PC-9 (cell line): ENCODE results near the gene CERCAM. TPM values are rescaled to one million over a fixed set of nuclear protein-coding genes. Genes with fewer than 3 reads are reported as not detected.

ENCODE experiments used
- BruUV-seq: library from RNA; stranded (reverse); fragments of 400-500 nt; replicated peaks from 2 replicates; lab custom pipeline; 2021; lab: Mats Ljungman, UMichigan
- CTCF ChIA-PET: fragments of 300-600 bp; sonication (Branson Sonifier 250); formaldehyde crosslinking; loops from one replicate; lab custom pipeline; 2022; ENCODE audit warnings: antibody characterized with exemption; lab: Charles Lee
- POLR2A ChIA-PET: fragments of 300-600 bp; sonication (Branson Sonifier 250); formaldehyde crosslinking; loops from one replicate; lab custom pipeline; 2022; ENCODE audit warnings: antibody characterized with exemption; ENCODE audit not compliant: unreplicated experiment; lab: Charles Lee
- DNase-seq, 2 experiments: peaks; one replicate each; pipeline versions ENCODE4 v3.0.0 to v3.0.0-alpha.2; 2015 to 2022; ENCODE audit warnings: mixed read lengths in 1 of 2
- H2AFZ ChIP-seq: fragments of 200-600 bp; sonication (generic); 2 replicates; pipeline ENCODE4 v1.8.1; 2017; ENCODE audit warnings: antibody characterized with exemption
- H3F3A ChIP-seq: fragments of 200-600 bp; sonication (generic); 2 replicates; pipeline ENCODE4 v1.8.1; 2017; ENCODE audit warnings: antibody characterized with exemption, mild to moderate bottlenecking, low read depth; ENCODE audit not compliant: insufficient read depth
- H3K27ac ChIP-seq: fragments of 200-600 bp; sonication (generic); 2 replicates; pipeline ENCODE4 v1.6.1; 2016; ENCODE audit warnings: mixed run types
- H3K27me3 ChIP-seq: fragments of 200-600 bp; sonication (generic); 2 replicates; pipeline ENCODE4 v1.6.1; 2016; ENCODE audit warnings: low read depth, mixed run types; ENCODE audit not compliant: insufficient read depth
- H3K36me3 ChIP-seq: fragments of 200-600 bp; sonication (generic); 2 replicates; pipeline ENCODE4 v1.6.1; 2016; ENCODE audit warnings: low read depth, mixed run types
- H3K4me1 ChIP-seq: fragments of 200-600 bp; sonication (generic); replicated peaks from 2 replicates; pipeline ENCODE4 v1.6.1; 2016; ENCODE audit warnings: mixed run types; ENCODE audit not compliant: insufficient read depth
- H3K4me2 ChIP-seq: fragments of 200-600 bp; sonication (generic); 2 replicates; pipeline ENCODE4 v1.6.1; 2017; ENCODE audit warnings: mixed run types
- H3K4me3 ChIP-seq: fragments of 200-600 bp; sonication (generic); 2 replicates; pipeline ENCODE4 v1.6.1; 2016; ENCODE audit warnings: mixed run types
- H3K79me2 ChIP-seq: fragments of 200-600 bp; sonication (generic); 2 replicates; pipeline ENCODE4 v1.6.1; 2017; ENCODE audit warnings: low read depth, mixed run types
- H3K9me2 ChIP-seq: fragments of 200-600 bp; sonication (generic); 2 replicates; pipeline ENCODE4 v1.8.1; 2017; ENCODE audit warnings: mild to moderate bottlenecking; ENCODE audit not compliant: insufficient read depth
- H3K9me3 ChIP-seq: fragments of 200-600 bp; sonication (generic); 2 replicates; pipeline ENCODE4 v1.8.1; 2016; ENCODE audit warnings: low read depth; ENCODE audit not compliant: insufficient read depth
- H4K20me1 ChIP-seq: fragments of 200-600 bp; sonication (generic); 2 replicates; pipeline ENCODE4 v1.8.1; 2017; ENCODE audit not compliant: insufficient read depth
- CTCF ChIP-seq: fragments of 200-600 bp; sonication (generic); conservative IDR thresholded peaks from 2 replicates; pipeline ENCODE4 v1.6.1; 2017; ENCODE audit warnings: mixed run types, antibody characterized with exemption, mild to moderate bottlenecking, moderate library complexity
- EZH2 ChIP-seq: fragments of 200-600 bp; sonication (generic); IDR thresholded peaks from 2 replicates; pipeline ENCODE4 v1.8.0; 2017; ENCODE audit warnings: antibody characterized with exemption, low read depth
- intact Hi-C: fragments of 100-400 bp; cut with micrococcal nuclease; formaldehyde crosslinking; loops from one replicate; pipeline ENCODE4 v1.10.0; 2022; ENCODE audit not compliant: unreplicated experiment
- total RNA-seq: library from RNA; stranded (reverse); gene quantifications from 2 replicates; pipeline ENCODE4 v1.2.3, GENCODE V29; 2021

Gene CERCAM
- total RNA-seq, 1 experiment from 2014 or later: 87.2 TPM

GRCh38 chr9:128375865-128376264, 44.8 kb upstream of the CERCAM start:
- Histone ChIP-seq H3K9me3 (no peaks in the 10 kb centered on the region), H3K4me3 (no peak overlapping the region), H3F3A (peaks cover 10% of the 10 kb centered on the region; the same call in 1 of the 2 replicates), H3K4me2 (no peak overlapping the region), H2AFZ (no peak overlapping the region), H3K27ac (no peak overlapping the region), H3K27me3 (no peaks in the 10 kb centered on the region), H3K9me2 (no peaks in the 10 kb centered on the region), H3K36me3 (no peaks in the 10 kb centered on the region; the same call in 1 of the 2 replicates), H4K20me1 (no peaks in the 10 kb centered on the region; the same call in 1 of the 2 replicates), H3K79me2 (peaks cover 50% of the 10 kb centered on the region), H3K4me1 (peaks cover 8% of the 10 kb centered on the region; the same call in 1 of the 2 replicates)
- DNase-seq: no peak
- no TSS peak for BruUV-seq
- CTCF ChIA-PET: no interaction called here
- TF ChIP-seq EZH2: no peak
- no peak for TF ChIP-seq CTCF
- POLR2A ChIA-PET: interaction anchor here (0.7 kb wide), 1 partner anchor 1225 kb away, joined by 9 read pairs; no protein-coding TSS in a partner anchor
- intact Hi-C loops: no loop called here

- H3K4me2 ChIP-seq: no peak overlapping the region
- H3F3A ChIP-seq: no peaks in the 10 kb centered on the region
- no peak overlapping the region for H2AFZ ChIP-seq
- no peak overlapping the region for H3K4me3 ChIP-seq
- no peaks in the 10 kb centered on the region for H3K79me2 ChIP-seq
- ChIA-PET POLR2A (interaction anchor here (0.7 kb wide), 1 partner anchor 175 kb away, joined by 3 read pairs; no protein-coding TSS in a partner anchor), CTCF (interaction anchor here (0.6 kb wide), 1 partner anchor 736 kb away, joined by 8 read pairs; no protein-coding TSS in a partner anchor)
- intact Hi-C loops: no loop called here
- H3K4me1 ChIP-seq: no peaks in the 10 kb centered on the region
- H3K36me3 ChIP-seq: no peaks in the 10 kb centered on the region
- H3K27ac ChIP-seq: no peak overlapping the region
- no peaks in the 10 kb centered on the region for H3K9me2 ChIP-seq
- H3K9me3 ChIP-seq: no peaks in the 10 kb centered on the region
- TF ChIP-seq EZH2: no peak
- no peak for TF ChIP-seq CTCF
- H3K27me3 ChIP-seq: no peaks in the 10 kb centered on the region
- no TSS peak for BruUV-seq
- H4K20me1 ChIP-seq: no peaks in the 10 kb centered on the region; the same call in 1 of the 2 replicates
- no peak for DNase-seq
These were observed 38.4 kb upstream of the CERCAM start for GRCh38 chr9:128382261-128382660.

GRCh38 chr9:128383007-128383753, 37.5 kb upstream of the CERCAM start:
- TF ChIP-seq CTCF: no peak
- no peak for TF ChIP-seq EZH2
- H3F3A ChIP-seq: no peaks in the 10 kb centered on the region
- no peaks in the 10 kb centered on the region for H3K9me3 ChIP-seq
- ChIA-PET POLR2A (no interaction called here), CTCF (no interaction called here)
- DNase-seq: no peak
- intact Hi-C loops: no loop called here
- no peak overlapping the region for H3K4me3 ChIP-seq
- H3K4me2 ChIP-seq: no peak overlapping the region
- H3K9me2 ChIP-seq: no peaks in the 10 kb centered on the region
- no peaks in the 10 kb centered on the region for H3K27me3 ChIP-seq
- no peak overlapping the region for H3K27ac ChIP-seq
- no TSS peak for BruUV-seq
- no peaks in the 10 kb centered on the region for H4K20me1 ChIP-seq
- H2AFZ ChIP-seq: no peak overlapping the region
- H3K4me1 ChIP-seq: no peaks in the 10 kb centered on the region
- H3K79me2 ChIP-seq: no peaks in the 10 kb centered on the region
- no peaks in the 10 kb centered on the region for H3K36me3 ChIP-seq
